Measurements from ENCODE around the gene ENPP7. TPM values are rescaled to one million over a fixed set of nuclear protein-coding genes. Genes with fewer than 3 reads are reported as not detected.

Gene ENPP7
- polyA plus RNA-seq, 5 donors, result not detected

GRCh38 chr17:79777894-79778503 lies 47.3 kb downstream of the ENPP7 start, which contains the start of gene CBX2:
Gene CBX2 (plus strand): TSS chr17:79778148. CDS start chr17:79778236, 88 bp downstream.
- peak; percentile 61 to 73 for DNase-seq

GRCh38 chr17:79778504-79779083 lies 47.9 kb downstream of the ENPP7 start:
- DNase-seq, result peak in 1 of 2 donors; percentile 45

- DNase-seq, result no peak
Measured at GRCh38 chr17:79779084-79779529, 48.4 kb downstream of the ENPP7 start.

- no peak for DNase-seq
Measured at GRCh38 chr17:79779661-79780365, 49.1 kb downstream of the ENPP7 start.

- no peak for DNase-seq
Measured at GRCh38 chr17:79781012-79781650, 50.4 kb downstream of the ENPP7 start.

GRCh38 chr17:79781736-79782575 lies 51.2 kb downstream of the ENPP7 start:
- DNase-seq, result no peak

- no peak for DNase-seq
Measured at GRCh38 chr17:79783891-79784290, 53.1 kb downstream of the ENPP7 start.

GRCh38 chr17:79784353-79785016 lies 53.7 kb downstream of the ENPP7 start:
- DNase-seq, result no peak

- no peak for DNase-seq
Measured at GRCh38 chr17:79785017-79785899, 54.5 kb downstream of the ENPP7 start.

GRCh38 chr17:79785900-79786810 lies 55.4 kb downstream of the ENPP7 start:
- no peak for DNase-seq

GRCh38 chr17:79786930-79787643 lies 56.3 kb downstream of the ENPP7 start:
- no peak for DNase-seq

GRCh38 chr17:79788455-79788854 lies 57.7 kb downstream of the ENPP7 start:
- DNase-seq, result no peak

- DNase-seq, result no peak
Measured at GRCh38 chr17:79788989-79789942, 58.5 kb downstream of the ENPP7 start.

- DNase-seq, result peak in 1 of 2 donors; percentile 34
Measured at GRCh38 chr17:79789943-79790804, 59.4 kb downstream of the ENPP7 start.

GRCh38 chr17:79790805-79791734 lies 60.3 kb downstream of the ENPP7 start:
- DNase-seq, result no peak

All from right lung (tissue), 5 donors.